Mesothelial cell of epicardium (in vitro differentiated cells): ENCODE data around the gene NR6A1. TPM values are rescaled to one million over a fixed set of nuclear protein-coding genes. Genes with fewer than 3 reads are reported as not detected.

Source experiments
- DNase-seq, 2 experiments: peaks; one replicate each; pipeline ENCODE4 v3.0.0; 2021; ENCODE audit warnings: low spot score in 2 of 2; ENCODE audit not compliant: unreplicated experiment in 2 of 2
- H3K27ac Mint-ChIP-seq: 2 replicates; pipeline ENCODE4 v1.8.0; 2021; ENCODE audit warnings: mixed read lengths
- H3K27me3 Mint-ChIP-seq: 2 replicates; pipeline ENCODE4 v1.8.0; 2021; ENCODE audit warnings: low read depth, mixed read lengths
- H3K36me3 Mint-ChIP-seq: 2 replicates; pipeline ENCODE4 v1.8.0; 2021; ENCODE audit warnings: mixed read lengths
- H3K4me1 Mint-ChIP-seq: 2 replicates; pipeline ENCODE4 v1.8.0; 2021; ENCODE audit warnings: mixed read lengths
- H3K4me3 Mint-ChIP-seq: 2 replicates; pipeline ENCODE4 v1.8.0; 2021; ENCODE audit warnings: mild to moderate bottlenecking, moderate library complexity, mixed read lengths
- H3K9me3 Mint-ChIP-seq: 2 replicates; pipeline ENCODE4 v1.8.0; 2021; ENCODE audit warnings: mixed read lengths
- total RNA-seq: library from RNA; stranded (reverse); gene quantifications from 3 replicates; pipeline ENCODE4 v1.2.1, GENCODE V29; 2021
- TF ChIP-seq, protein P1 (sequence below): fragments of 200-600 bp; sonication (generic); IDR thresholded peaks from one replicate; pipeline ENCODE4 v1.5.0; 2021; ENCODE audit warnings: antibody characterized with exemption; ENCODE audit not compliant: unreplicated experiment

Gene NR6A1
- total RNA-seq, 1 donor from 2014 or later: 5.9 TPM

DNA sequence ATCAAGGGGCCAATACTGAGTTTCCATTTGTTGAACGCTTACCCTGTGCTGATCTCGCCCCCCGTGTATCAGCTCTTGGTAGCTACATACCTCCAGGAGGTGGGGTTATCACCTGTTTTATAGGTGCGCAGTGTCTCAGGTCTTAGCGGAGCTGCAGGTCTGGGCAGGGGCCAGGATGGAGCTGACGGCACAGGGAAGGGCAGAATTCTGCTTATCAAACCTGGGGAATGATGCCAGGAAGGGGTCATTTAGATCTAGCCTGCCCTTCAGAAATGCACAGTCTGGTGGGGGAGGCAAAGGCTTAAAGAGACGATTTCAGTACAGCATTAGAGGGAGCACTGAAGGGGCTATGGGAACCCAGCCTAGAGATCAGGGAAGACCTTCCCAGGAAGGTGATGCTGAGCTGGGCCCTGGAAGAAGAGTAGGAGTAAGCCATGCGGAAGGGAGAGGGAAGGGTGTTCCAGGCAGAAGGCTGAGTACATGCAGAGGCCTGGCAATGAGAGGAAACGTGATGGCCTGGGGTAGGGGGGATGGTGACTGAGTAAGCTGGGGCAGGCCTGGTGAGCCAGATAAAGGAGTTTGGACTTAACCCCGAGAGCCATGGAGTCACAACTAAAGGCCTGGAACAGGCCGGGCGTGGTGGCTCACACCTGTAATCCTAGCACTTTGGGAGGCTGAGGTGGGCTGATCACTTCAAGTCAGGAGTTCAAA, 37.3 kb upstream of the NR6A1 start:
- Mint-ChIP-seq H3K4me3 (no peak overlapping the region), H3K27ac (peak overlapping the region; percentile 68), H3K9me3 (no peaks in the 10 kb centered on the region), H3K27me3 (no peaks in the 10 kb centered on the region), H3K4me1 (peaks cover 35% of the 10 kb centered on the region), H3K36me3 (peaks cover 3% of the 10 kb centered on the region)
- DNase-seq: no peak
- TF ChIP-seq, protein P1, sequence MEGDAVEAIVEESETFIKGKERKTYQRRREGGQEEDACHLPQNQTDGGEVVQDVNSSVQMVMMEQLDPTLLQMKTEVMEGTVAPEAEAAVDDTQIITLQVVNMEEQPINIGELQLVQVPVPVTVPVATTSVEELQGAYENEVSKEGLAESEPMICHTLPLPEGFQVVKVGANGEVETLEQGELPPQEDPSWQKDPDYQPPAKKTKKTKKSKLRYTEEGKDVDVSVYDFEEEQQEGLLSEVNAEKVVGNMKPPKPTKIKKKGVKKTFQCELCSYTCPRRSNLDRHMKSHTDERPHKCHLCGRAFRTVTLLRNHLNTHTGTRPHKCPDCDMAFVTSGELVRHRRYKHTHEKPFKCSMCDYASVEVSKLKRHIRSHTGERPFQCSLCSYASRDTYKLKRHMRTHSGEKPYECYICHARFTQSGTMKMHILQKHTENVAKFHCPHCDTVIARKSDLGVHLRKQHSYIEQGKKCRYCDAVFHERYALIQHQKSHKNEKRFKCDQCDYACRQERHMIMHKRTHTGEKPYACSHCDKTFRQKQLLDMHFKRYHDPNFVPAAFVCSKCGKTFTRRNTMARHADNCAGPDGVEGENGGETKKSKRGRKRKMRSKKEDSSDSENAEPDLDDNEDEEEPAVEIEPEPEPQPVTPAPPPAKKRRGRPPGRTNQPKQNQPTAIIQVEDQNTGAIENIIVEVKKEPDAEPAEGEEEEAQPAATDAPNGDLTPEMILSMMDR: no peak

DNA sequence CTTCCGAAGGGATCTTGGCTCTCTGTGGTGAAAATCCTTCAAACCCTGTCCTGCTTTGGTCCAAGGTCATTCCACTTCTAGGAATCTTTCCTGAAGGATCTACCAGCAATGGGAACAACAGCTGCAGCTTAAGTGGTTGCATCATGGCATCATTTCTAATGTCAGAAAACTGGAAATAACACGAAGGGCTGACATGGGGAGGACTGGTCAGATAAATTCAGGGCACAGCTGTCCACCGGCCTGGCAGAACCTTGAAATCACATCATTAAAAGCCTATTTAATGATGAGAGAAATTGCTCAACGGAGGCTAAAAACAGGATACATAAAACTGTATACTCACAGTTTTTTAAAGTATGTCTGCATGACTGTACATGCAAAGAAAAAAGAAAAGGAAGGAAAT, 34.1 kb upstream of the NR6A1 start:
- TF ChIP-seq, protein P1: no peak
- Mint-ChIP-seq H3K27me3 (no peaks in the 10 kb centered on the region), H3K36me3 (peaks cover 3% of the 10 kb centered on the region), H3K4me1 (peaks cover 8% of the 10 kb centered on the region), H3K27ac (no peak overlapping the region), H3K4me3 (no peak overlapping the region), H3K9me3 (no peaks in the 10 kb centered on the region)
- DNase-seq: no peak

DNA sequence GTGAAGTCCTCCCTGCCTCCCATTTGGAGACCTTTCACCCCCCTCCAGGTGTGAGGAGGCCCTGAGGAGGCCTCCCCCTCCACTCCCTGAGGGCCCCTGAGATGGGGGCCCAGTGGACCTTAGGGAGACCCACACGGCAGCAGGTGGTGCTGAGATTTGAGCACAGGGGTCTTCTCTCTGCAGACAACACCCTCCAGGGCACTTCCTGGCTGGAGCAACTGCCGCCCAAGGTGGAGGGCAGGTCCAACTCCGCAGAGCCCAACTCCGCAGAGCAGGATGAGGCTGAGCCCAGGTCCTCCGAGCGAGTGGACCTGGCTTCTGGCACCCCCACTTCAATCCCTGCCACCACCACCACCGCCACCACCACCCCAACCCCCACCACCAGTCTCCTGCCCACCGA, 32.8 kb upstream of the NR6A1 start:
- TF ChIP-seq, protein P1: no peak
- H3K4me1 Mint-ChIP-seq: peaks cover 5% of the 10 kb centered on the region
- DNase-seq: no peak
- H3K27me3 Mint-ChIP-seq: no peaks in the 10 kb centered on the region
- H3K36me3 Mint-ChIP-seq: peaks cover 3% of the 10 kb centered on the region
- H3K27ac Mint-ChIP-seq: no peak overlapping the region
- H3K9me3 Mint-ChIP-seq: no peaks in the 10 kb centered on the region
- no peak overlapping the region for H3K4me3 Mint-ChIP-seq

DNA sequence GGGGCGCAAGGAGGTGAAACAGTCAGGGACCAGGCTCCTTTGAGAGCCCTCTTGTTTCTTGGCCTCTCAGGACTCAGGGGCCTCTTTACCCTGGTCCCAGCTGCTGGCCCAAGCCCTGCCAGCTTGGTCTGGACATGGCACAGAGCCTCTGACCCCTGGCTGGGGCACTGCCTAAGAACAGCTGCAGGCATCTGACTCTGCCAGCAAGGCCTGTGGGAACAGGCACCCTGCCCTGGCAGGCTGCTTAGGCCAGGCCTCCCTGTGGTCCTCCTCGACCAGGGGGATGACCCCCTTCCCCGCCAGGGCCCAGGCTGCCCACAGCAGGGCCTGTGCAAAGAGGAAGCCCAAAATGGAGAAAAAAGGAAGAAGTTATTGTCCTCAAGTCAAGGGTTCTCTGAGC, 31.3 kb upstream of the NR6A1 start:
- H3K36me3 Mint-ChIP-seq: peaks cover 1% of the 10 kb centered on the region

DNA sequence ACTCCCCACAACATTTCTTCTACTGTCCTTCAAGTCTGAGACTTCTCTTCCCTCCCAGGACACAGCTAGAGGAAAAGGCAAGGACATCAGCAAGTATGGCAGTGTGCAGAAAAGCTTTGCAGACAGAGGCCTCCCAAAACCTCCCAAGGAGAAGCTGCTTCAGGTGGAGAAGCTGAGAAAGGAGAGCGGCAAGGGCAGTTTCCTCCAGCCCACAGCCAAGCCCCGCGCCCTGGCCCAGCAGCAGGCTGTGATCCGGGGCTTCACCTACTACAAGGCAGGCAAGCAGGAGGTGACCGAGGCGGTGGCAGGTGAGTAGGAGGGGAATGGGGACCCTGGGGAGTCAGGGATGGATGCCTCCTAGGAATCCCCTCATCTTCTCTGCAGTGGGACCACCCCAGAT, 30.2 kb upstream of the NR6A1 start:
- Mint-ChIP-seq H3K4me3 (no peak overlapping the region), H3K9me3 (no peaks in the 10 kb centered on the region), H3K36me3 (peaks cover 1% of the 10 kb centered on the region), H3K4me1 (peaks cover 9% of the 10 kb centered on the region), H3K27me3 (no peaks in the 10 kb centered on the region), H3K27ac (no peak overlapping the region)
- no peak for DNase-seq
- TF ChIP-seq, protein P1: no peak

More for the DNA sequence above, 31.3 kb upstream of the NR6A1 start:
- H3K9me3 Mint-ChIP-seq: no peaks in the 10 kb centered on the region
- no peaks in the 10 kb centered on the region for H3K27me3 Mint-ChIP-seq
- peaks cover 7% of the 10 kb centered on the region for H3K4me1 Mint-ChIP-seq
- H3K4me3 Mint-ChIP-seq: no peak overlapping the region
- no peak for DNase-seq
- TF ChIP-seq, protein P1: no peak
- H3K27ac Mint-ChIP-seq: no peak overlapping the region
